HG02610 (cell line): Measurements from ENCODE around the gene ZC3H10.
"Not testable (repeated sequence)": the region's sequence is repeated elsewhere in the genome, so short reads cannot be mapped to it uniquely, and the experiment has no call there.

ENCODE experiments used
- ATAC-seq: cut with Tn5 transposase; IDR thresholded peaks from one replicate; pipeline ENCODE4 v1.9.1; 2021; ENCODE audit warnings: mild to moderate bottlenecking, moderate library complexity; ENCODE audit not compliant: unreplicated experiment

Gene ZC3H10

GRCh38 chr12:56117778-56118687, at the start of gene ZC3H10:
Gene ZC3H10, plus strand, starts transcription at chr12:56118266. Its CDS starts 2,297 bp downstream, at chr12:56120563.
- peak; percentile 79 for ATAC-seq

GRCh38 chr12:56071648-56072047, 46.4 kb upstream of the ZC3H10 start:
- ATAC-seq: no peak

- ATAC-seq: no peak
Observed at GRCh38 chr12:56074396-56074795, 43.7 kb upstream of the ZC3H10 start.

GRCh38 chr12:56077966-56078365, 40.1 kb upstream of the ZC3H10 start:
- ATAC-seq: not testable (repeated sequence)

GRCh38 chr12:56078427-56078826, 39.6 kb upstream of the ZC3H10 start:
- no peak for ATAC-seq

- peak; percentile 45 for ATAC-seq
Observed at GRCh38 chr12:56078931-56079722, 38.9 kb upstream of the ZC3H10 start.

- ATAC-seq: peak; percentile 31
Observed at GRCh38 chr12:56079723-56080555, 38.1 kb upstream of the ZC3H10 start, which contains the start of gene ERBB3. Gene ERBB3, plus strand, starts transcription at chr12:56080165. Its CDS starts 136 bp downstream, at chr12:56080301.

- no peak for ATAC-seq
Observed at GRCh38 chr12:56080556-56081138, 37.4 kb upstream of the ZC3H10 start.

GRCh38 chr12:56081393-56082347, 36.4 kb upstream of the ZC3H10 start:
- no peak for ATAC-seq

GRCh38 chr12:56082382-56082781, 35.7 kb upstream of the ZC3H10 start:
- ATAC-seq: no peak

GRCh38 chr12:56082967-56083366, 35.1 kb upstream of the ZC3H10 start:
- no peak for ATAC-seq

- no peak for ATAC-seq
Observed at GRCh38 chr12:56084958-56085543, 33.0 kb upstream of the ZC3H10 start.

- no peak for ATAC-seq
Observed at GRCh38 chr12:56086096-56086495, 32.0 kb upstream of the ZC3H10 start.

- no peak for ATAC-seq
Observed at GRCh38 chr12:56086608-56087007, 31.5 kb upstream of the ZC3H10 start.

GRCh38 chr12:56087220-56087619, 30.8 kb upstream of the ZC3H10 start:
- ATAC-seq: no peak

- ATAC-seq: no peak
Observed at GRCh38 chr12:56097738-56098137, 20.3 kb upstream of the ZC3H10 start.

GRCh38 chr12:56098592-56098991, 19.5 kb upstream of the ZC3H10 start:
- ATAC-seq: no peak

- no peak for ATAC-seq
Observed at GRCh38 chr12:56099787-56100186, 18.3 kb upstream of the ZC3H10 start.

- ATAC-seq: no peak
Observed at GRCh38 chr12:56101045-56101444, 17.0 kb upstream of the ZC3H10 start.
